AG10803 (cell line): ENCODE data around the gene SLC6A6.
A peak's percentile ranks its signal among the peaks of the same experiment; 100 is the strongest.

Experiments
- DNase-seq: peaks from one replicate; pipeline ENCODE4 v3.0.0; 2010; ENCODE audit warnings: low read depth
- H3K4me3 ChIP-seq: 2 replicates; pipeline ENCODE4 v1.5.1; 2011; ENCODE audit warnings: mild to moderate bottlenecking, low read length, control low read depth
- TF ChIP-seq, protein P1 (sequence below): conservative IDR thresholded peaks from 2 replicates; pipeline ENCODE4 v1.5.1; 2011; ENCODE audit warnings: mild to moderate bottlenecking, low read length, control low read depth, inconsistent platforms

Gene SLC6A6

GRCh38 chr3:14430053-14430452 lies 27.6 kb downstream of the SLC6A6 start:
- H3K4me3 ChIP-seq = no peak overlapping the region
- no peak for DNase-seq
- TF ChIP-seq, protein P1, sequence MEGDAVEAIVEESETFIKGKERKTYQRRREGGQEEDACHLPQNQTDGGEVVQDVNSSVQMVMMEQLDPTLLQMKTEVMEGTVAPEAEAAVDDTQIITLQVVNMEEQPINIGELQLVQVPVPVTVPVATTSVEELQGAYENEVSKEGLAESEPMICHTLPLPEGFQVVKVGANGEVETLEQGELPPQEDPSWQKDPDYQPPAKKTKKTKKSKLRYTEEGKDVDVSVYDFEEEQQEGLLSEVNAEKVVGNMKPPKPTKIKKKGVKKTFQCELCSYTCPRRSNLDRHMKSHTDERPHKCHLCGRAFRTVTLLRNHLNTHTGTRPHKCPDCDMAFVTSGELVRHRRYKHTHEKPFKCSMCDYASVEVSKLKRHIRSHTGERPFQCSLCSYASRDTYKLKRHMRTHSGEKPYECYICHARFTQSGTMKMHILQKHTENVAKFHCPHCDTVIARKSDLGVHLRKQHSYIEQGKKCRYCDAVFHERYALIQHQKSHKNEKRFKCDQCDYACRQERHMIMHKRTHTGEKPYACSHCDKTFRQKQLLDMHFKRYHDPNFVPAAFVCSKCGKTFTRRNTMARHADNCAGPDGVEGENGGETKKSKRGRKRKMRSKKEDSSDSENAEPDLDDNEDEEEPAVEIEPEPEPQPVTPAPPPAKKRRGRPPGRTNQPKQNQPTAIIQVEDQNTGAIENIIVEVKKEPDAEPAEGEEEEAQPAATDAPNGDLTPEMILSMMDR = no peak

DNA sequence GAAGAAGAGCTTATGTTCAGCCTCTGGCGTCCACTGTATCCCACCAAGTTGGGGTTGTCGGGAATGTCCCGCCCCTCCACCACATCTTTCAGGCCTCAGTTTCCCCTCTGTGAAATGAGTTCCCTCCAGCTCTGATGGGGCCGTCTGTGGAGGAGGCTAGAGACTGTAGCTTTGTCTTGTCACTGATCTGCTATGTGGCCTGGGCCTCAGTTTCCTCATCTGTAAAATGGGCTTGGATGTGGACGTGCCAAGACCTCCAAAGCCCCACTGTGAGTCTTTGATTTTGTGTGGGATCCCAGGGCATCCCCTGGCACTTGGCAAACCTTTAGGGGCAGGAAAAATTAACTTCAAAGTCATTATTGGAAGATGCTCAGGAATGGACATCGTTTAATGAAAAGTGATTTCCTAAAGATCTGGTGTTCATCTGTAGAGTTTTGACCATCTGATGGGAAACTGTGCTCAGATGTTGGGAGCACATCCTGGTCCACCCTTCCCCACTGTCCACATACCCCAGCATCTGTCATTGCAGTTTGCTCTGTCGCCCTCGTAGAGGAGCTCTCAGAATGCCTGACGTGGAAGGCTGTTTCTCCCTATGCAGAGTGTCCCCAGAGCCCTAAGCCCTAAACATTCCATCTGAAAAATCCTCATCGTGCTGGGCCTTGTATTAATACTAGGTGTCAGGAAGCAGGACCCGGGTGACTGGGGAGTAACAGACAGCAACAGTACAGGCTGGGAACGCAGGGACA lies 28.5 kb downstream of the SLC6A6 start:
- H3K4me3 ChIP-seq = no peak overlapping the region
- DNase-seq = no peak
- TF ChIP-seq, protein P1 = no peak

DNA sequence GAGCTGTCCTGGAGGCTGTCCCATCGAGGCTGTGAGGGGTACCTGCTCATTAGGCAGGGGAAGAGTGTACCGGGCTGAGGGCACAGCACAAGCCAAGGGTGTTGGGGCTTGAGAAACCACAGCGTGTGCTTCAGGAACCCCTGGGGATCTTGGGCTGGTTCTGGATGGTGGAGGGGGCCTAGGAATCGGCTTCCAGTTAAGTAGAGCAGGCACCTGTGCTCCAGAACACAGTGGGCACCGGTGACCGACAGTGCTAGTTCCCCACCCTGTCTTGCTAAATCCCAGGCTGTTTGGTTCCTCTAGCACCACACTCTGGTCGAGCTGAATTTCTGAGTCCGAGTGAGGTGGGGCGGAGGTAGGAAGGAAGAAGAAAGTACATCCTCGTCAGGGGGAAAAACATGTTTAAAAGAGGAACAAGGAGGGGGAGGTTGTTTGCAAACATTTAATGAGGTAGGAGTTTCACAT lies 29.1 kb downstream of the SLC6A6 start:
- no peak for DNase-seq
- H3K4me3 ChIP-seq = no peak overlapping the region
- TF ChIP-seq, protein P1 = no peak

DNA sequence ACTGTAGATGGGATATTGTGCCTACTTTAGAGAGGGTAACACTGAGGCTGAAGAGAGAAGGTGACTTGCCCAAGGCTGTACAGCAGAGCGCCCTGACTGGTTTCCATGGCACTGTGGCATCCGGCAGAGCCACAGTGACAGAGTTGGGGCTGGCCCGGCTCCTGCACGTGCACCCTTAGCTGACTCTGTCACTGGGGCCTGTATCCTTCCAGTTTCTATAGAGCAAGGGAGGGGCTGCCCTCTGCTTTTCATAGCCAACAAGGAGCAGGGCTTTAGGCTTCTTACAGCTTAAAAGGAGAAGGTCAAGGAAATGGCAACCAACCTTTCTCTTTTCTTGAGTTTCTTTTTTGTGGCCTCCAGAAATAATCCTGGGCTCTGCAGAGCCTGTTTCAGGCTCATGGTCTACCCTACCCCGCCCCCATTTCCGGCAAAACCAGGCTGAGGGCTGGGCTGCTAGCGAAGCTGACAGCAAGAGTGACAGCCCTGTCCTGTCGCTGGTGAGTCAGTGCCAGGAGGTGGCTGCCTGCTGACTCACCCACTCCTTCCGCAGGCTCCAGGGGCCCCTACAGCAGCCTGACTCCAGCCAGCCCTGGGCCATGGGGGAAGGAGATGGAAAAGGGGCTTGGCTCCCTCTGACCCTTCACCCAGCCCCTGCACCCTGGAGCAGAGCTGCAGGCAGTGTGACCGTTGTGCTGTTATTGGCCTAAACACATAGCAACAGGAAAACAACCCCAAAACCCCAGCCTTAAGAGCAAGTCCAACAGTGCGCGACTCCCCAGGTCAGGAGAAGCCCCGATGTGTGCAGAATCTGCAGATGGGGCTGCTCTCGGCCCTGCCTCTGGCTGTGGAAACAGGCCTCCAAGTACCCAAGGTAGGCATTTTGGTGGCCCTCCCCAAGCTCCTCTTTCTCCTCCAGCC lies 29.8 kb downstream of the SLC6A6 start:
- peak; percentile 79 for DNase-seq
- H3K4me3 ChIP-seq = no peak overlapping the region
- TF ChIP-seq, protein P1 = no peak

GRCh38 chr3:14433106-14433505 lies 30.7 kb downstream of the SLC6A6 start:
- TF ChIP-seq, protein P1 = no peak
- no peak for DNase-seq
- no peak overlapping the region for H3K4me3 ChIP-seq

DNA sequence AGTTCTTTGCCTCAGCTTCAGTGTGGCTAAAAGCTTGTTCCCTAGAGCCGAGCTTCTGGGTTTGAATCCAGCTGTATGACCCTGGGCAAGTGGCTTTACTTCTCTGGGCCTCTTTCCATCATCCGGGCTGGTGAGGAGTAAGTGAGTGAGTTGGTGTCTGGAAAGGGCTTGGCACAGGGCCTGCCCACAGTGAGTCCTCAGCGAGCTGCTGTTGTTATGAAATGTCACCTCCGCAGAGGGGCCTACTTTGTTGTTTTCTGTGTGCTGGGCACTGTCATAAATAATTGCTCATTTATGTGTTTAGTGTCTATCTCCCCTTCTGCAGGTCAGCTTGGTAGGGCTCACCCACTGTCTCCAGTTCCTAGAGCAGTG lies 31.7 kb downstream of the SLC6A6 start:
- peak; percentile 77 for DNase-seq
- no peak overlapping the region for H3K4me3 ChIP-seq
- TF ChIP-seq, protein P1 = no peak
